SHP77 treated with DMSO at 0.1 percent for 48 hours (cell line): ENCODE results near the gene CD247.
"Not testable (repeated sequence)": the region's sequence is repeated elsewhere in the genome, so short reads cannot be mapped to it uniquely, and the experiment has no call there.

Experiments
- DNase-seq: peaks from one replicate; lab custom pipeline; 2025; lab: John Stamatoyannopoulos, UW

Gene CD247

DNA sequence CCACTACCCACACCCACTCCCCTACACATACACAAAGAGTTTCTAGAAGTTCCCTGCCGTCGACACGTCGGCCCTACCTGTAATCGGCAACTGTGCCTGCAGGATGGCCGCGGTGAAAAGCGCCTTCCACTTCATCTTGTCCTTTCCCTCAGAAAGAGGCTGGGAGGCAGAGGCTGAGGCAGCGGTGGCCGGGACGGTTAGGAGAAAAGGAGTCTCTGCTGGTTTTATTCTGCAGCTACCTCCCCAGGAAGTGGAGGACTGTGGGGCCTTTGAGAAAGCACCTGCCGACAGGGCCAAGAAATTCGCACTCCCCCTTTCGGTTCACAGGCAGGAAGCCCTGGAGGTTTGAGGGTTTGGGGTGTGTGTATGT, at the start of gene CD247:
Gene CD247, minus strand, starts transcription at position 199 of the 370 bp plus-strand sequence. Its CDS starts 64 bp downstream, at position 135.
- DNase-seq = no peak

DNA sequence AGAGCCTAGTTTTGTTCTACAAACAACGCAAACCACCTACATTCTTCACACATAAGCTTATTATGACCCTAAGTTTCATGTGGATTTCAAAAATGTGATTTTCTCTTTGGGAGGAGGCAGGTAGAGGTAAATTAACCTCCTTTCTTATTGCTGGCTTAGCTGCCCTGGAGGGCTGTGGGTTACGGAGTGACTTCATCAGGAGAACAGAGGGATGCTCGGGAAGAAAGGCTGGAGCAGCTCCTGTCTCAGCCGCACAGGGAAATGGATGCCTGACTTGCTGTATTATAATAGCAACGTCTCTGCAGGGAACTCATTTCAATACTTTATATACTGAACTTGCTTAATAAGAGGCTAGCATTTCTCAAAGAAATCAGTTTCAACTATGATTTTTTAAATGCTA, 49.3 kb upstream of the CD247 start:
- no peak for DNase-seq

DNA sequence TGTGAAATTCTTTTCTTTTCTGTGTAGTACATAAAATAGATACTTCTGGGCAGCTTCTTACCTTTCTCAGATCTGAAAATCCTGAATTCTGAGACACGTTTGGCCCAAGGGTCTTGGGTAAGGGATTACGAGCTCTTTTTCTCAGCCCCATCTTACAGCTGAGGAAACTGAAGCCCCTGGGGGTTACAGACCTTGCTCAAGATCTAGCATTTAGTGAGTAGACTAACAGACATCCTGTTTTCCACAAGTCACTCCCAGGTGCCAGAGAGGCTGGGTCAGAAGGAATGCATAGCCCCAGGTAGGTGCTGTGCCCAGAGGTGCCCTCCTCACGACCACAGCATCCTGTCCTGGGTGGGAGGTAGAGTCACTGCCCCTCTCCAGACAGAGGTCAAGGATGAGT, 48.4 kb upstream of the CD247 start:
- DNase-seq = no peak

DNA sequence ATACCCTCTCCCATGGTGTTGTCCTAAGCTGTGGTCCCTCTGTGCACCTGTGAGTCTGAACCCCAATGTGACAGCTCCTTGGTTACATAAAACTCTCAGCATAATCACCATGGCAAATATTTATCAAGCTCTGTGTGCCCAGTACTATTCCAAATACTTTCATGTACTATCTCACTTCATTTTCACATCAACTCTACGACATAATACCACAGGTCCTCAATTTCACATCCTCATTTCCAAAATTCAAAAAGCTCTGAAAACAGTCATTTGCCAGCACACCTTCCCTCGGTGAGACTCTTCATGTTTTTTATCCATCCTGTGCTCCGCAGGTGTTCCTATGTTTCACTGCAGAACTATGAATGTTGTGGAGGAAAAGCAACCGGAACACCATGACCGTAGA, 47.6 kb upstream of the CD247 start:
- no peak for DNase-seq

DNA sequence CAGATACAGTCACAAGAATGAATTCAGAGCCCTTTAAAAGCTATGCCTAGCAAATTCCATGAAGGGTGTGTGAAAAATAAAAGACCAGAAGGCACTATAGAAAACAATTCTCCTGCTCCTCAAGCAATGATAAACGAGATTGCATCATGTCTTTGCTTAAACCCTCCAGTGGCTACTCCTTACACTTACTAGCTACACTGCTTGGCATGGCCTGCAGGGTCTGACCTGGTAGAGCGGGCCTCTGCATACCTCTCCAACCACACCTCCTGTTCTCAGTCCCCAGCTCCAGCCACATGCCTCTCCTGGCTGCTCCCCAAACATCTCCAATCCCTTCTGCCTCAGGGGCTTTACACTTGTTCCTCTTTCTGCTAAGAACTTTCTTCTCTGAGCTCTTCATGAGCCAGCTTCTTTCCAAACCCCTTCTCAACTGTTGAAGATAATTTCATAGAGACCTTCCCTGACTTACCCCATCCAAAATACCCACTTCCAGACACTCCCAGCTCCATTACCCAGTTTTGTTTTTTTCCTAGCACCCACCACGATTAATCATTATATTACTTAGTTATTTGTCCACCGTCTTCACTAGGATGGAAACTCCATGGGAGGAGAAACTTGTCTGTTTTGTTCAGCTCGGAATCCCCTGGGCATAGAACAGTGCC, 46.4 kb upstream of the CD247 start:
- DNase-seq = no peak

DNA sequence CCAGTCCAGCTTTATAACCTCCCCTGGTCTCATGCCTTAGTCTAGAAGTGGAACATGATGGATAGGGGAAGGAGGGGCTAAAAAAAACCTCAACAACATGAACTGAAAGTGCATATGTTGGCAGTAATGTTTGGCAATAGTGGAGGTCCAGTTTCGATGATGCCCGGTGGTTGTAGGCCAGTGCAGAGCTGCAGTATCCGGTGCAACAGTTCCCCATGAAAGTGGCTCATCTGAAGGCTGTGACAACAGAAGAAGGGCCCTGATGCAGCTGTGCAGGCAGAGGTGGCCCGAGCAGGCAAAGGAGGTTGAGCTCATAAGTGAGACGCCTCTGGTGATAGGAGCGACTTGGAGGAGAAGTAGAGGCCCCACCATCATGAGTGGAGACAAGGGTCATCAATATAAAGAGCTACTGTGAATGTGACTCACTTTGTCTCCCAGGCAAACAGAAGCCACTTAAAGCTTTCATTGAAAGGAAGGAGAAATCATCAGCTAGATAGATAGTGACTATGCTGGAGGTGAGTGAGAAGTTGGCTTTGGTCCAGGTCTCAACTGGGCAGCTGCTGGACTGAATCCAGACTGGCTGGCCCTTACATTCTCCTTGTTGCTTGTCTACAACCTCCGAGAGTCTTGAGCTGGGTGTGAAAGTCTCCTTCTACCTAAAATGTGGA, 45.4 kb upstream of the CD247 start:
- peak; percentile 25 for DNase-seq

DNA sequence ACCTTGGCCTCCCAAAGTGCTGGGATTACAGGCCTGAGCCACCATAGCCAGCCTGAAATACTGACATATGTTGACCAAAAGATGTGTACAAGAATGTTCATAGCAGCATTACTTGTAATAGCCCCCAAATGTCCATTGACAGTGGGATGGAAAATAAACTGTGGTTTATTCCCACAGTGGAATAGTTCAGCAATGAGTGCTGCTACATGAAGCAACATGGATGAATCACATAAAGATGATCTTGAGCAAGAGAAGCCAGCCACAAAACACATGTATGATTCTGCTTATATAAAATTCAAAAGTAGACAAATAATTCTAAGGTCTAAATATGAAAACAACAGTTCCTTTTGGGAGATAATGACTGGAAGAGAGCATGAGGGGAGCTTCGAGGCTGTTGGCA, 44.4 kb upstream of the CD247 start:
- no peak for DNase-seq

DNA sequence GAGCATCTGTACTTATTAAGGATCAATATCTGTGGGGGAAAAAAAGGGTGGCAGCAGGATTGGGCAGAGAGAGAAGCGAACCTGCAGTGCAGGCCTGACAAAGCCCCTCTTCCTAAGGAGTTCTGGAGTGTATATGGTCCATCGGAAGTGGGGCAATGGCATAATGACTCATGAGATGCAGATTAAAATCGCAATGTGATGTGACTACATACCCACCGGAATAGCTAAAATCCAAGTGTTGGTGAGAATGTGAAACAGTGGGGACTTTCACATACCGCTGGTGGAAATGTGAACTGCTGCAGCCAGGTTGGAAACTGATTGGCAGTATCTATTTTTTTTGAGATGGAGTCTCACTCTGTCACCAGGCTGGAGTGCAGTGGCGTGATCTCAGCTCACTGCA, 43.4 kb upstream of the CD247 start:
- no peak for DNase-seq

DNA sequence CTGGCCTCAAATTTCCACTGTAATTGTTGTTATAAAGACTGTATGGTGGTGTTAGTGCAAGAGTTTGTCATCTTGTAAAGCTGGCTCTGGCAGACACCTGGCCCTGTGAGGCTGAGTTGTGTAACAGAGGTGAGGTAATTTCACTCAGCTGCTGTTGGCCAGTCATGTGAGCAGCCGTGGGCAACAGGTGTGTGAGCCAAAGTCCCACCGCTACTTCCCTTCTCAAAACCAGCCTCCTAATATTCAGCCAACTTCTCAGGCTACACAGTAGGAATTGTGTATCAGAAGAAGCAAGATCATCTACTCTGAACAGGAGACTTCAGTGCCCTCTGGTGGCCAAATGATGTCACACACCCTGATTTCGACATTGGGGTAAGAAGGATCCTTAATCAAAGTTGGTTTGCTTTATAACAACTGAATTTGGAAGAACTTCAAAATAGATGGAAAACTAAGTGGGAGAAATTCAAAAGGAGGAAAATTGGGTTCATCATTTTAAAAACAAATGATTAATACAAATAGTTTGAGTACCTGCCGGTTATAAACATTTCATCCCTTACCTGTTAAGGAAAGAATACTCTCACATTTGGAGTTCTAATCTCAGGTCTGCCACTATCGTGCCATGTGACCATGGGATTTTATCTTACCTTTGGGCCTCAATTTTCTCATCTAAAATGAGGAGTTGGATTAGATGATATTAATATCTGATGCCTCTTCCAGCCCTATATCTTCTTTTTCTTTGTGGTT, 37.8 kb upstream of the CD247 start:
- peak; percentile 36 for DNase-seq

DNA sequence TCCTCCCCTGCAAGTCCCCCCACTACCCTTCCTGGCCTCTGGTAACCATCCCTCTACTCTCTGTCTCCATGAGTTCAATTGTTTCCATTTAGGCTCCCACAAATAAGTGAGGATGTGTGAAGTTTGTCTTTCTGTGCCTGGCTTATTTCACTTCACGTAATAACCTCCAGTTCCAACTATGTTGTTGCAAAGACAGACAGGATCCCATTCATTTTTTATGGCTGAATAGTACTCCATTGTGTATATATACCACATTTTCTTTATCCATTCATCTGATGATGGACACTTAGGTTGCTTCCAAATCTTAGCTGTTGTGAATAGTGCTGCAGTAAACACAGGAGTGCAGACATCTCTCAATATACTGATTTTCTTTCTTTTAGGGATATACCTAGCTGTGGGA, 36.7 kb upstream of the CD247 start:
- DNase-seq = not testable (repeated sequence)

DNA sequence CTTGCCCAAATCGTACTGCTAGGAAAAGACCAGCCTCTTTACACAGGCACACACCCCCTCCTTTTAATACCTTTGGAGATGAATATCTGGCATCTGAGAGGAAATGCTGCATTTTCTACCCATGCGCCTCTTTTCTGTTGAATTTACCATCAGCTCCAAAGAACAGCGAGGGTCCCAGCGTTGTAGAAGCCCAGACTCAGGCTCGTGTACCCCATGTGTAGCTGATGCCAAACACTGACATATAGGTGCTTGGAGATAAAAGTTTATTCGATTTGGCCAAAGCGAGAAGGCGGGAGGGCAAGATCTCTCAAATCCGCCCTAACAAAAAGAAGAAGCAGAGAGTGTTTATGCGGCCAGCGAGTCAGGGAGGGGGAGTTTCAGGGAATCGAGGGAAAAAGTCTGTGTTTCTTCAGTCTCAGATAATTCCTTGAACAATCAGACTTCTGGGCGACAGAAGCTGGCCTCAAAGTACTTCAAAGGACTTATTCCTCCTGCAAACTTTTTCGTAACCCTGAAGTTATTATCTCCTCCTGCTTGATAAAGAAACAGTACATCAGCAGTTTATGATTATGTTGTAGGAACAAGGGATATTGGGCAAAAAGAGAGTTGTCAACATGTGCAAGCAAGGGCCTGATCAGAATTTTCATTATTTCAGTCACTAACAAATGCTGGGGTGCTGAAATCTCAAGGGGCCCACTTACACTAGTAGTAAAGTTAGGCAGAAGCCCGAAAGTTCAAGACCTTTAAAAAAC, 35.9 kb upstream of the CD247 start:
- no peak for DNase-seq

DNA sequence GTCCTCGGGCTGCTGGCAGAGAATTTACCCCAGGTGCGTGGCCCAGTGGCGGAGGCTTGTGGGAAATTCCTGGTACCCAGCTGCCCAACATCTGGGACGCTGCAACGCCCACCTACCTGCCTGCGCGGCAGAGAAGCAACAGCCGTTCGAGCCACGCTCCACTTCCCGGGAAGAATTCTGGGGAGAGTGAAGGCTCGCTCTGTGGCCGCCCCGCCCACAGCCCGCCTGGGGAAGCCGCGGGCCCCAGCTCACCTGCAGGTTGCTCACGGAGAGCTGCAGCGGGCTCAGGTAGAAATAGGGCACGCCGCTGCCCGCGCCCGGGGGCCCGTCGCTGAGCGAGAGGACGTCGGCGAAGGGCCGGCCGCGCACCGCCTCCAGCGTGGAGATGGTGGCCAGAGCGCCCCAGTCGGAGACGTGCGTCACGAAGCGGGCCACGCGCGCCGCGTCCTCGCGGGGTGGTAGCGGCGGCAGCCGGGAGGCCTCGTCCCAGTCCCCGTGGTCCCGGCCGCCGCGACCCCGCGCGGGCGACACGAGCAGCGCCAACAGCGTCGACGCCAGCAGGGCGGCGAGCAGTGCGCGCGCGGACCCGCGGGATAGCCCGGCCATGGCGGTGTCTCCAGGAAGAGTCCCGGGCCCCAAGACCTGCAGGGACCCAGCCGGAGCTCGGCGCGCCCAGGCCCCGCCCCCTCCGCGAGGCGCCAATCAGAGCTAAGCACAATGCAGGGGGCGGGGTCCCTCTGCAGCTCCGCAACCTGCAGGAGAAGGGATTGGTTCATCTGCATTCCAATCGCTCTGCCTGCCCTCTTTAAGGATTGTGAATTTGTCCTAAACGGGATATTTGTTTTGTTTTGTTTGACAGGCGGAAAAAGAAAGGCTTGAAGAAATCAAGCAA, 35.1 kb upstream of the CD247 start, which contains the start of gene CREG1:
Gene CREG1, minus strand, starts transcription at position 627 of the 892 bp plus-strand sequence.
- peak; percentile 90 for DNase-seq

DNA sequence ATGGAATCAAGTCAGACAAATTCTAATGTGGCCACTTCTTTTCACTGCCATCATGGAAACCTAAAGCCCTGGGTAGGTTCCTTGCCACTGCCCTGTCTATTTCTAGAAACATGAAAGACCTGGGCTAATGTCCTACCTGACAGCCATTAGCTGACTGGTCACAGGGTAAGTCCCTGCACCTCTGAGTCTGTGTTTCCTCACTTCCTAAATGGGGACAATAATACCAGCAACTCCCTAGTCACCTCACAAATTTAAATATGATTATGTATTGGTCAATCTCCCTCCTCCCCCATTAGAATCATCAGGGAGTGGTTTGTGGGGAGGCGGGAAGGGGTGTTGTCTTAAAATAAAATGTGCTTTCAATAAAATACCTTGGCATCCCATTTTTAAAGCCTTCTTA, 33.0 kb upstream of the CD247 start:
- no peak for DNase-seq

DNA sequence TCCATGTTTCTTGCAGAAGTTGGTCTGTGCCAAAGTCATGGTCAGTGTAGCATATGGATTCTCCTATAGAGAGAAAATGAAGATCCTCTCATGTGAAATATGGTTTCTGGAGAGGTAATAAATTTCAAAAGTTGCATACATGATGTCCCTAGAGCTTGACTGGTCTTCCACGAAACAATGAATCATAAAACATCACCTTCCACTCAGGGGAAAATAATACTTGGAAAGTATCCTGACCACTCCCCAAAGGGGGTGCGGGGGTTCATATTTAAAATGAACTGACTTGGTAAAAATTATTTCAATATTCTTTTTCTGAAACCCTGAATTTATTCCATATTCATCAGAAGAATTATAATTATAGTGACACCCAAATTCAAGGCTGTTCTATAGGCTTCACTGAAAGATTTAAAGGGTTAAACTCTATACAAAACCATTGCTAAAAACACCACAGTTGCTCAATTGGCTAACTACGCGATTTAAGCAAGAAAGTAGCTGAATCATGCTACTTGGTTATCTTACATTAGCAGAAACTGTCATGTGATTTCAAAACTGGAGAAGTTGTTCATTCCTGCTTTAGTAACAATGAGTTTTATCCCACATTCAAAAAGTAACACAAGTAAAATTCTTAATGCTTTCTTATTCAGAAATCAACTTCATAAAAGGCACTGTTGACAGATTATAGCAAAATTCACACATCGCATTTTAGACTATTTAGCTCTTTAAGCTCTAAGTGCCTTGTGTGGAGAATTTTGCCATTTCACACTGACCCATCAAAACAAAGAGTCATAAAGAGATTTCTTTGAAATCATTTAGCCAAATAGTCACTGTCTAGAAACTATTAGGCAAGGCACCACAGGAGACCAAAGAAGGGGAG, 30.0 kb upstream of the CD247 start:
- no peak for DNase-seq

DNA sequence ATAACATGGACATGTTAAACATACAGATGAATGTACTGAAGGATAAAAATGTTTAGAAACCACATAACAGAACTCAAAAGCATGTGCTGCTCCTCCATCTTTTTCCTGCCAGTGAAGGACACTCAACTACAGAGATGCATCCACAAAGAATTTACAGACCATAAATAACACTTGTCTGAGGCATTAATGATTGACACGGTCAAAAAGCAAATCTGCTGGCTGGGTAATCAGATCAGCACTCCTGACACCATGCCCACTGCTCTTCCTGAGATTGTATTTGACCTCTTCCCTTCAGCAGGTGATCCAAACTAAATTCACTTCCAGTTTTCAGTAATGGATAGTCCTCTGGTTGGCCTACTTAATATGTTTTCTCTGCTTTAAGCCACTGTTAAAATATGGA, 28.6 kb upstream of the CD247 start:
- no peak for DNase-seq

DNA sequence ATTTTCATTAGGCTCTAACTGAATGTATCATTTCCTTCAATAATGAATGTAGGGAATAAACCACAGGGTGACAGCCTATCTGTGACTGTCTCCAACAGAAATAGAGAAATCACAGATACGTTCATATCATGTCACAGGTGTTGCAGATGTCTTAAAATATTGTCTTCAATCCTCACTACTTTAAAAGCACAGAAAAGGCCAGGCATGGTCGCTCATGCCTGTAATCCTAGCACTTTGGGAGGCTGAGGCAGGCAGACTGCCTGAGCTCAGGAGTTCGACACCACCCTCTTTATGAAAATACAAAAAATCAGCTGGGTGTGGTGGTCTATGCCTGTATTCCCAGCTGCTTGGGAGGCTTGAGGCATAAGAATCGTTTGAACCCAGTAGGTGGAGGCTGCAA, 27.0 kb upstream of the CD247 start:
- DNase-seq = no peak

DNA sequence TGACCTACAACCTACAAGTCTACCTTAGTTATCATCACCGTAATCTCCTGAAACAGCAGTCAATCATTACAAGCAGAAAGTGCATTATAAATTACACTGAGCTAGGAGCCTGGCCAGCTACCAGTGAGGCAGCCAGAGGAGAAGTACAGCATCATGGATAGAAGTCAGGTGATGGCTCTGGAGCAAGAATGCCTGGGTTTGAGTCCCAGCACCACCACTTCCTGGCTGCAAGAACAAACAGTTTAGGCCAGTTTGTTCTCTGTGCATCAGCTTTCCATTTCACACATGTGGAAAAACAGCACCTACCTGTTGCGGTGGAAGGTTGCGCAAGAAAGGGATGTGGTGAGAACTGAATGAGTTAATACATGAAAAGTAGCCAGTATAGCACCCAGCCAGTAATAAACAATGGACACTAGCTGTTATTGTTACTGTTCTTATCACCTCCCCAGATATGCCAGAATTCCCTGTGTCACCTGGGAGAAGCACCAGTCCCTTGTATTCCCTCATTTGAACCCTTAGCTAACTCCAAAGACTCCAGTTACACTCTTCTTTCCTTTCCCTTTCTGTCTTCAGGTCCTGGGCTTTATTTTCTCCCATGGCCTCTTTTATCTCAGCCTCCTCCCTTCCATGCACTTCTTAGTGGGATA, 26.2 kb upstream of the CD247 start:
- no peak for DNase-seq

DNA sequence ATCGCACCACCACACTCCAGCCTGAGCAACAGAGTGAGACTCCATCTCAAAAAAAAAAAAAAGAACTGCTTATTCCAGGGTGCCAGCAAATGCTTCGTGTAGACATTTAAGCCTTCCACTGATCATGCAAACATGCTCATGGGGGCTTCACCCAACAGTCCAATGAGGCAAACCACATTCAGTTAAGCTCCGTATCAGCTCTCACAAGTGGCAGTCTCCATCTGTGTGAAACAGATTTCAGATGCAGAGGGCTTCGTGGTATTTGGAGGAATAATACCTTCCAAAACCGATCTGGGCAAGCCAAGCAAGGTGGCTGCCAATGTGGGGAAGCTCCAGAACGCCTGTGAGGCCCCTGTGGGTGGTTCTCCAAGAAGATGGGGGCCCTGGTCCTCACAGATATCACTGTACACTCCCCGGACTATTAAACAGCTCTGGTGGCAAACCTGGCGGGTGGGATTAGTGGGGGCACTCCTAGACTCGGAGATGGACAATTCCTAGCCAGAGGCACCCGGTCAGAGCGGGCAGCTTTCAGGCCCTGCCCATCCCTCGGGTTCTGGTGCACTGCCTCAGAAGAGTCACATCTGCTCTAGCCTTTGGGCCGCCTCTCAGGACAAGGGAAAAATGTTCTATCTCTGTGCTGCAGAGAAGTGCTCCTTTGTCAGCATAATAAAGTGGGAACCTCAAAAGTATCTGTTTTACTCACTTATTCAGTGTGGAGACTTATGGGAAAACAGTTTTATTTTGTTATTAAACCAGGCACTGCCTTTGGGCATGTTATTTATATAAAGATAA, 25.1 kb upstream of the CD247 start:
- DNase-seq = no peak
